GM06990 (cell line): ENCODE measurements around the gene NRG2.

Source experiments
- DNase-seq: peaks from one replicate; pipeline ENCODE4 v3.0.0-alpha.2; 2011; ENCODE audit not compliant: insufficient read length; ENCODE audit errors: extremely low read depth
- H3K27me3 ChIP-seq: replicated peaks from 2 replicates; pipeline ENCODE4 v1.6.0; 2011; ENCODE audit warnings: low read length; ENCODE audit not compliant: control insufficient read depth, insufficient read depth
- H3K36me3 ChIP-seq: 2 replicates; pipeline ENCODE4 v1.5.1; 2011; ENCODE audit warnings: low read length; ENCODE audit not compliant: control insufficient read depth, insufficient read depth
- H3K4me3 ChIP-seq: replicated peaks from 2 replicates; pipeline ENCODE4 v1.5.1; 2011; ENCODE audit warnings: low read depth, mild to moderate bottlenecking, control low read depth, low read length
- TF ChIP-seq, protein P1 (sequence below): IDR thresholded peaks from 2 replicates; pipeline ENCODE4 v1.5.1; 2011; ENCODE audit warnings: low read length, control low read depth, mild to moderate bottlenecking, inconsistent platforms; ENCODE audit not compliant: insufficient read depth, poor library complexity, severe bottlenecking

The NRG2 gene

GRCh38 chr5:139812323-139812722, 230.8 kb downstream of the NRG2 start:
- no peak for DNase-seq
- Histone ChIP-seq H3K4me3 (no peak overlapping the region), H3K27me3 (peaks cover 3% of the 10 kb centered on the region; the same call in 1 of the 2 replicates), H3K36me3 (no peaks in the 10 kb centered on the region)
- TF ChIP-seq, protein P1, sequence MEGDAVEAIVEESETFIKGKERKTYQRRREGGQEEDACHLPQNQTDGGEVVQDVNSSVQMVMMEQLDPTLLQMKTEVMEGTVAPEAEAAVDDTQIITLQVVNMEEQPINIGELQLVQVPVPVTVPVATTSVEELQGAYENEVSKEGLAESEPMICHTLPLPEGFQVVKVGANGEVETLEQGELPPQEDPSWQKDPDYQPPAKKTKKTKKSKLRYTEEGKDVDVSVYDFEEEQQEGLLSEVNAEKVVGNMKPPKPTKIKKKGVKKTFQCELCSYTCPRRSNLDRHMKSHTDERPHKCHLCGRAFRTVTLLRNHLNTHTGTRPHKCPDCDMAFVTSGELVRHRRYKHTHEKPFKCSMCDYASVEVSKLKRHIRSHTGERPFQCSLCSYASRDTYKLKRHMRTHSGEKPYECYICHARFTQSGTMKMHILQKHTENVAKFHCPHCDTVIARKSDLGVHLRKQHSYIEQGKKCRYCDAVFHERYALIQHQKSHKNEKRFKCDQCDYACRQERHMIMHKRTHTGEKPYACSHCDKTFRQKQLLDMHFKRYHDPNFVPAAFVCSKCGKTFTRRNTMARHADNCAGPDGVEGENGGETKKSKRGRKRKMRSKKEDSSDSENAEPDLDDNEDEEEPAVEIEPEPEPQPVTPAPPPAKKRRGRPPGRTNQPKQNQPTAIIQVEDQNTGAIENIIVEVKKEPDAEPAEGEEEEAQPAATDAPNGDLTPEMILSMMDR, result no peak

DNA sequence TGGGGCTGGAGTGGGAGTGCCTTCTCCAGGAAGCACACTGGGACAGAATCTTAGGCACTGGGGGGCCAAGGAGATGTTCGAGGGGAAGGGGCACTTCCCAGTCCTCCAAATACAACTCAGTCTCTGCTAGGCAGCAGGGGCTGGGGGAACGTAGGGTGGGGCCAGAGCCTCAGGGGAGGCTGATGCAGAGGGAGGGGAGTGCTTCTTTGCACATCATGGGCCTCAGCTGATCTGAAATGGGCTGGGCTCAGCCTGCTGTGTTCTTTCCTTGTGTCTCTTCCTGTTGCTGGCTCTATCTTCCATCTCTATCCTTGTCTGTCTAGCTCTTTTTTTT, 231.9 kb downstream of the NRG2 start:
- H3K36me3 ChIP-seq, result no peaks in the 10 kb centered on the region
- no peak for DNase-seq
- H3K4me3 ChIP-seq, result no peak overlapping the region
- H3K27me3 ChIP-seq, result peaks cover 3% of the 10 kb centered on the region; the same call in 1 of the 2 replicates
- TF ChIP-seq, protein P1, result no peak

DNA sequence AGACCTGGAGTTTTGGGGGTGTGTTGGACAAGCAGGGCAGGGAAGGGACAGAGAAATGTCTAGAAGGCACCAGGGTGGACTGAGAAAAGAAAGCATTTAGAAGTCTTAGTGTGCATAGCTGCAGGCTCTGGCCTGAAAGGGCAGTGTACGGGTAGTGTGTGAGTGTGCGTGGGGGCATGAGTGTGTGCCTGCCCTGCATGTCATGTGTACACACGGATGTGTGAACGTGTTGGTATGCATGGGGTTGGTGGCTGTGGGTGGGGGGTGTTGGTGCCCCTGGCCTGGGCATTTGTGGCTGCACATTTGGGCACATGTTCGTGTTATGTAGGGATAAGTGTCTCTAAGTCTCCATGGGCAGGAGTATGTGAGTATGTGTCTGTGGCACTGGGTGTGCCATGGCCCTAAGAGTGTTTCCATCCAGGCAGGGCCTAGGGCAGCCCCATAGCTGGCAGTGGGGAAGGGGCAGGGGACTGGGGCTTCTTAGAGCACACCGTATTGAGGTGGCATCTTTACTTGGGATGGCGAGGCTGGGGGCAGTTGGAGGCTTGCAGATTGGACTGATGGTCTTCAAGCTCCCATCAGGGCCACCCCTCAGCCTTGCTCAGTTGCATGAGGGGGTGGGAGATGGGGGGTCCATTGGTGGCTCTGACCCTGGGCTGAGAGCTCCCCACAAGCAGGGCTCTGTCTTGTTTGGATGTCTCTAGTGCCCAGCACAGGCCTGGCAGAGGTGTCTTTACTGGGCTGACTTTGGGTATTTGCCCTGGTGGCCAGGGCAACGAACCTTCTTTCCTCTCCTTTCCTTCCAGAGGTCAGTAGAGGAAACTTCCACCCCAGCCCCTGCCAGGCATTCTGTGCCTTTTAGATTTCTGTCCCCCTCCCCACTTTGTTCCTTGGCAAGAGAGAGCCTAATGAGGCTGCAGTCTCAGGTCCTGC, 232.5 kb downstream of the NRG2 start:
- no peak overlapping the region for H3K4me3 ChIP-seq
- H3K36me3 ChIP-seq, result no peaks in the 10 kb centered on the region
- H3K27me3 ChIP-seq, result peaks cover 3% of the 10 kb centered on the region; the same call in 1 of the 2 replicates
- DNase-seq, result no peak
- TF ChIP-seq, protein P1, result no peak

- Histone ChIP-seq H3K27me3 (peaks cover 2% of the 10 kb centered on the region; the same call in 1 of the 2 replicates), H3K36me3 (no peaks in the 10 kb centered on the region), H3K4me3 (no peak overlapping the region)
- TF ChIP-seq, protein P1, result no peak
- no peak for DNase-seq
These were observed 233.7 kb downstream of the NRG2 start for GRCh38 chr5:139809331-139809810.

- no peaks in the 10 kb centered on the region for H3K36me3 ChIP-seq
- no peak overlapping the region for H3K4me3 ChIP-seq
- DNase-seq, result peak; percentile 36
- H3K27me3 ChIP-seq, result peaks cover under 1% of the 10 kb centered on the region; the same call in 1 of the 2 replicates
- TF ChIP-seq, protein P1, result no peak
These were observed 234.4 kb downstream of the NRG2 start for GRCh38 chr5:139808481-139809330.
